Activated B cell treated with CpG ODN at 0.5 μM for 24 hours (primary cell): Measurements from ENCODE around the gene HEXIM1. TPM values are rescaled to one million over a fixed set of nuclear protein-coding genes. Genes with fewer than 3 reads are reported as not detected.

Experiments used
- ATAC-seq: fragments of 200-7000 bp; cut with Tn5 transposase; one replicate; pipeline ENCODE4 v1.10.0; 2021; ENCODE audit warnings: low read depth, mild to moderate bottlenecking, moderate library complexity
- CTCF ChIA-PET: fragments of 350-600 bp; sonication (Branson Sonifier 250); formaldehyde crosslinking; loops from one replicate; lab custom pipeline; 2021; ENCODE audit warnings: antibody characterized with exemption; lab: Charles Lee
- POLR2A ChIA-PET: fragments of 350-600 bp; sonication (Branson Sonifier 250); formaldehyde crosslinking; loops from one replicate; lab custom pipeline; 2021; ENCODE audit warnings: antibody characterized with exemption; lab: Charles Lee
- DNase-seq: peaks from one replicate; pipeline ENCODE4 v3.0.0; 2022
- H3K27ac Mint-ChIP-seq: one replicate; pipeline ENCODE4 v1.8.0; 2020; ENCODE audit warnings: mixed read lengths
- H3K27me3 Mint-ChIP-seq: one replicate; pipeline ENCODE4 v1.8.0; 2021; ENCODE audit warnings: mixed read lengths
- H3K36me3 Mint-ChIP-seq: one replicate; pipeline ENCODE4 v1.8.0; 2021; ENCODE audit warnings: low read depth, mixed read lengths
- H3K4me1 Mint-ChIP-seq: one replicate; pipeline ENCODE4 v1.8.0; 2021; ENCODE audit warnings: mixed read lengths
- H3K4me3 Mint-ChIP-seq: one replicate; pipeline ENCODE4 v1.8.0; 2020; ENCODE audit warnings: mild to moderate bottlenecking, mixed read lengths
- H3K9me3 Mint-ChIP-seq: one replicate; pipeline ENCODE4 v1.8.0; 2020; ENCODE audit warnings: mixed read lengths
- intact Hi-C: fragments of 100-400 bp; cut with micrococcal nuclease; formaldehyde crosslinking; loops from one replicate; pipeline ENCODE4 v1.15.1; 2024
- total RNA-seq: library from RNA; stranded (reverse); gene quantifications from 2 replicates; pipeline ENCODE4 v1.2.3, GENCODE V29; 2022
- TF ChIP-seq, protein P1 (sequence below): fragments of 200-600 bp; IDR thresholded peaks from one replicate; pipeline ENCODE4 v1.8.0; 2022; ENCODE audit warnings: antibody characterized with exemption, mild to moderate bottlenecking

Gene HEXIM1
- total RNA-seq, 1 donor from 2014 or later = 21.5 TPM

DNA sequence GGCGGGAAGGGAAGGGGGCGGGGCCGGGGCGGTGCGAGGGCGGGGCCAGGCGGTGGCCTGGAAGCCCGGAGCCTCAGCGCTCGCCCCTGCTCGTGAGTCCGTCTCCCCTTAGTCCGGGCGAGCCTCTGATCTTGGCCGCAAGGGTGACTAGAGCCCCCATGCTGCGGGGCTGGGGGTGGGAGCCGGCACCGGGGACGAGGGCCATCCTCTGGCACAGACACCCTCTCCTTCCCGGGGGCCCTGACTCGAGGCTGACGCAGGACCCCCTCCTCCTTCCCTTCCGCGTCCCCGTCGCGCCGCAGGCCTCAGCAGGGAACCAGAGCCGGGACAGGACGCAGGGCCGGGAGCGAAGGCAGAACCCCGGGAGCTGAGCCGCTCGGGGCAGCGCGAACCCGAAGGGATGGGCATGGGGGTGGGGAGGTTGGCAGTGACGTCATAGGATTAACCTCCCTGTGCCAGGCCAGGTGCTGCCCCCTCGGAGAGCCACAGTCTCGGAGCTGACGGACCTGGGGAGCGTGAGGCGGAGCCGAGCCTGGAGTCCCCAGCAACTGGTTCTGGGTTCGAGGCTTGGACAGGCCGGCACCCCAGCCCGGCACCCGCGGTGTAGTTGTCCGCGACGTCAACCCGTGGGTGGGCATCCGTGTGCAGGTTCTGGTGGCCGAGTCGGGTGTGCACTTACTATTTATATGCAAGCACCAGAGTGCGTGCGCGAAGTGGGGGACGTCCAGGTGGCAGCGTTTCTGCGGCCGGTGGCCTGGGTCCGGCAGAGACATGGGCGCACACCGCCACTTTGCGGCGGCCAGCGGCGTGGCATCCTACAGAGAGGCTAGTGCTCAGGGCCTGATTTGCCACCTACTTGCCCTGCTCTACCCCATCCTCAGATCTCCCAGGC is 15.5 kb upstream of the HEXIM1 start:
- Mint-ChIP-seq H3K4me3 (peak overlapping the region; percentile 86), H3K27me3 (peaks cover 4% of the 10 kb centered on the region), H3K36me3 (no peaks in the 10 kb centered on the region), H3K9me3 (no peaks in the 10 kb centered on the region), H3K27ac (peak overlapping the region; percentile 54), H3K4me1 (peaks cover 16% of the 10 kb centered on the region)
- TF ChIP-seq, protein P1, sequence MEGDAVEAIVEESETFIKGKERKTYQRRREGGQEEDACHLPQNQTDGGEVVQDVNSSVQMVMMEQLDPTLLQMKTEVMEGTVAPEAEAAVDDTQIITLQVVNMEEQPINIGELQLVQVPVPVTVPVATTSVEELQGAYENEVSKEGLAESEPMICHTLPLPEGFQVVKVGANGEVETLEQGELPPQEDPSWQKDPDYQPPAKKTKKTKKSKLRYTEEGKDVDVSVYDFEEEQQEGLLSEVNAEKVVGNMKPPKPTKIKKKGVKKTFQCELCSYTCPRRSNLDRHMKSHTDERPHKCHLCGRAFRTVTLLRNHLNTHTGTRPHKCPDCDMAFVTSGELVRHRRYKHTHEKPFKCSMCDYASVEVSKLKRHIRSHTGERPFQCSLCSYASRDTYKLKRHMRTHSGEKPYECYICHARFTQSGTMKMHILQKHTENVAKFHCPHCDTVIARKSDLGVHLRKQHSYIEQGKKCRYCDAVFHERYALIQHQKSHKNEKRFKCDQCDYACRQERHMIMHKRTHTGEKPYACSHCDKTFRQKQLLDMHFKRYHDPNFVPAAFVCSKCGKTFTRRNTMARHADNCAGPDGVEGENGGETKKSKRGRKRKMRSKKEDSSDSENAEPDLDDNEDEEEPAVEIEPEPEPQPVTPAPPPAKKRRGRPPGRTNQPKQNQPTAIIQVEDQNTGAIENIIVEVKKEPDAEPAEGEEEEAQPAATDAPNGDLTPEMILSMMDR = no peak
- intact Hi-C loops = loop anchor here (1.0 to 10.0 kb wide), 5 partner anchors 37 to 598 kb away; partner anchors contain the start of gene NMT1
- ChIA-PET POLR2A (interaction anchor here (0.7 to 10.8 kb wide), 3 partner anchors 16 to 348 kb away, joined by 3 to 200 read pairs (median 8); partner anchors contain the start of gene HEXIM1), CTCF (interaction anchor here (0.6 to 6.5 kb wide), 4 partner anchors 17 to 213 kb away, joined by 3 to 167 read pairs (median 82); partner anchors contain the start of gene HEXIM1)
- ATAC-seq (peak; percentile 56), DNase-seq (peak; percentile 74)

DNA sequence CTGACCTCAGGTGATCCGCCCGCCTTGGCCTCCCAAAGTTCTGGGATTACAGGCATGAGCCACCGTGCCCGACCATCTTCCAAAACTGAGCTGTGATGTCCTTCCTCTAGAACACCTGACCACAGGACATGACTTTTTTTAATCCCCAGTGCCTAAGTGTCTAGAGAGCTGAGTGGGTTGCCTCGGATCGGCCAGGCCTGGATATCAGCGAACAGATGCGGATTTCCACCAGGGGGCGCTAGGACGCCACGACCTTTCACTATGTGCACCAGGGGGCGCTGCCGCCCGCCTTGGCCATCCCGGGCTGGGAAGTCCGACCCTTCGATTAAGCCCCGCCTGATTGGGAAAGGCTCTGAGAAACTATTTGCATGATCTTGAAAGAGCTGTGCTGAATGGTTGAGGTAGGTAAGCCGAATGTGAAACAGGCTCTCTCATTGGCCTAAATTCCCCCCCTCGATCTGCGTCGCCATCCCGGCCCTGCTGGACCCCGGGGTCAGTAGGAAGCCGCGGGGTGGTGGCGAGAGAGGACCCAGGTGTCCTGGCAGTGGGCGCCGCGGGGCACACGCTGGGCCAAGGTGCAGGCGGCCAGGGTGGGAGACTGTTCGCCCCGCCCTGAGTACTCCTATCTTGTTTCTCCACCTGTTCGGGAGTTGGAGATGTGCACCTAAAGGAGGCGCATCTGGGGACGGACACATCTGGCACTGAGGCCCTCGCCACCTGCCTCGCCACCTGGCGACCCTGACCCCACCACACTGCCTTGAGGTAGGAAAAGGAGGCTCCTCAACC is 12.9 kb upstream of the HEXIM1 start, which contains the start of gene ACBD4:
ACBD4 (plus strand) TSS at position 496 of the 786 bp plus-strand sequence. CDS start 458 bp downstream, outside the sequence.
- ChIA-PET POLR2A (interaction anchor here (0.6 to 10.8 kb wide), 18 partner anchors 9 to 282 kb away, joined by 3 to 200 read pairs (median 6); partner anchors contain the start of genes EFTUD2, HEXIM1, HEXIM2 and NMT1), CTCF (interaction anchor here (0.5 to 6.5 kb wide), 39 partner anchors 9 to 1125 kb away, joined by 3 to 167 read pairs (median 5); partner anchors contain the start of genes EFTUD2, HEXIM1 and HEXIM2)
- H3K4me1 Mint-ChIP-seq = peaks cover 16% of the 10 kb centered on the region
- peak within 1 kb of the TSS; percentile 90 for H3K4me3 Mint-ChIP-seq
- TF ChIP-seq, protein P1 = peak; percentile 99
- peak within 1 kb of the TSS; percentile 84 for H3K27ac Mint-ChIP-seq
- intact Hi-C loops = loop anchor here (1.0 to 10.0 kb wide), 7 partner anchors 13 to 601 kb away; partner anchors contain the start of genes HEXIM1 and HEXIM2
- peak; percentile 97 for DNase-seq
- H3K27me3 Mint-ChIP-seq = peaks cover 4% of the 10 kb centered on the region
- peaks cover 4% of the 10 kb centered on the region for H3K36me3 Mint-ChIP-seq
- no peaks in the 10 kb centered on the region for H3K9me3 Mint-ChIP-seq
- peak; percentile 84 for ATAC-seq

GRCh38 chr17:45135978-45136791 is 12.1 kb upstream of the HEXIM1 start:
- POLR2A ChIA-PET = interaction anchor here (0.8 to 10.8 kb wide), 15 partner anchors 8 to 112 kb away, joined by 3 to 200 read pairs (median 7); partner anchors contain the start of genes HEXIM1, HEXIM2 and NMT1
- TF ChIP-seq, protein P1 = no peak
- CTCF ChIA-PET = interaction anchor here (0.5 to 6.5 kb wide), 39 partner anchors 8 to 1126 kb away, joined by 3 to 167 read pairs (median 5); partner anchors contain the start of genes EFTUD2, HEXIM1 and HEXIM2
- H3K9me3 Mint-ChIP-seq = no peaks in the 10 kb centered on the region
- intact Hi-C loops = loop anchor here (1.0 to 10.0 kb wide), 7 partner anchors 12 to 601 kb away; partner anchors contain the start of genes HEXIM1 and HEXIM2
- H3K27me3 Mint-ChIP-seq = peaks cover 3% of the 10 kb centered on the region
- peaks cover 16% of the 10 kb centered on the region for H3K4me1 Mint-ChIP-seq
- DNase-seq (no peak), ATAC-seq (no peak)
- peaks cover 7% of the 10 kb centered on the region for H3K36me3 Mint-ChIP-seq
- H3K4me3 Mint-ChIP-seq = peak overlapping the region; percentile 90
- peak overlapping the region; percentile 84 for H3K27ac Mint-ChIP-seq

GRCh38 chr17:45136846-45137560 is 11.3 kb upstream of the HEXIM1 start:
- ChIA-PET CTCF (interaction anchor here (2.1 to 6.5 kb wide), 2 partner anchors 60 to 95 kb away, joined by 8 to 161 read pairs; no protein-coding TSS in a partner anchor), POLR2A (interaction anchor here (10.8 kb wide), 1 partner anchor 12 kb away, joined by 200 read pairs; the partner anchor contains the start of gene HEXIM1)
- no peak for ATAC-seq
- peaks cover 7% of the 10 kb centered on the region for H3K36me3 Mint-ChIP-seq
- peaks cover 16% of the 10 kb centered on the region for H3K4me1 Mint-ChIP-seq
- intact Hi-C loops = loop anchor here (10.0 kb wide), 1 partner anchor 602 kb away; no protein-coding TSS in a partner anchor
- no peak for DNase-seq
- TF ChIP-seq, protein P1 = no peak
- H3K9me3 Mint-ChIP-seq = no peaks in the 10 kb centered on the region
- no peaks in the 10 kb centered on the region for H3K27me3 Mint-ChIP-seq
- no peak overlapping the region for H3K27ac Mint-ChIP-seq
- peak overlapping the region; percentile 90 for H3K4me3 Mint-ChIP-seq
